Measurements from ENCODE around the gene NFATC1.

NFATC1 gene

DNA sequence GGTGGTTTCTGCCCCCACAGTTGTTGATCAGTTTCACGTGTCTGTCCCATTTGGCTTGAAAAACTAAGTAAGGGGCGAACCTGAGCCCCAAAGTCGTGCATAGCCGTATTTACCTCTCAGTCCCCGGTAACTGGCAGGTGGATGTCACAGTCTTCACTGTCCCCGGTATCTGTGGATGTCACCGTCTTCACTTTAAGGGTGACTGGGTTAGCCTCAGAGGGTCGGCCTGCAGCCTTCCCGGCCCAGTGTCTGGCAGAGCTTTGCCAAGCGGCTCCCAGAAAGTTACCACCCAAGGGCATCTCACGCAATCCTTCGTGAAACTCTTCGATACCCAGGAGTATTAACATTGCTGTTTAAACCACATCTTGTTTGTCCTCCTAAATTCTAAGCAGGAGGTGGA is 158.6 kb downstream of the NFATC1 start:
- Histone ChIP-seq H2BK120ac (ENCODE audit: low read depth, low read length) (no peak overlapping the region), H3K14ac (ENCODE audit: low read length) (no peak overlapping the region), H3K4me2 (ENCODE audit: insufficient read depth, low read length, poor library complexity, severe bottlenecking) (no peak overlapping the region), H3K4me3 (ENCODE audit: low read length in 2 of 2) (no peak overlapping the region), H3K4me1 (ENCODE audit: control insufficient read depth in 2 of 2, insufficient read depth in 1 of 2, low read depth in 1 of 2, low read length in 2 of 2) (no peaks in the 10 kb centered on the region), H2AFZ (ENCODE audit: low read length) (no peak overlapping the region), H4K8ac (ENCODE audit: low read depth, low read length) (no peak overlapping the region), H3K9ac (ENCODE audit: low read depth, low read length, poor library complexity) (no peak overlapping the region), H3K36me3 (replicated peaks in 1 of 2; ENCODE audit: control insufficient read depth in 2 of 2, insufficient read depth in 2 of 2, low read length in 2 of 2) (no peaks in the 10 kb centered on the region), H3K79me1 (ENCODE audit: low read depth, low read length) (no peaks in the 10 kb centered on the region), H3K9me3 (replicated peaks in 1 of 2; ENCODE audit: control insufficient read depth in 2 of 2, insufficient read depth in 1 of 2, low read depth in 1 of 2, low read length in 2 of 2) (no peaks in the 10 kb centered on the region), H4K91ac (ENCODE audit: low read depth, low read length, poor library complexity) (no peak overlapping the region), H2BK15ac (ENCODE audit: low read length) (peak overlapping the region; percentile 21), H3K27me3 (ENCODE audit: control insufficient read depth in 3 of 3, insufficient read depth in 3 of 3, low read depth in 1 of 3, low read length in 3 of 3) (no peaks in the 10 kb centered on the region), H2BK5ac (ENCODE audit: low read length) (peak overlapping the region; percentile 42), H3K4ac (ENCODE audit: low read length) (no peak overlapping the region), H2BK12ac (ENCODE audit: low read length) (no peak overlapping the region), H3K27ac (replicated peaks; ENCODE audit: low read length) (no peak overlapping the region), H3K23ac (ENCODE audit: low read depth, low read length, poor library complexity) (no peak overlapping the region), H3K18ac (ENCODE audit: low read length) (no peak overlapping the region), H2AK5ac (ENCODE audit: low read depth, low read length) (no peak overlapping the region)
- no peak for DNase-seq (ENCODE audit: low spot score)
- no CpG with 5 or more reads among the region's 13 CpGs for WGBS, 2 donors (ENCODE audit: extremely low coverage in 2 of 2, insufficient read length in 2 of 2, insufficient replicate concordance in 1 of 2)

DNA sequence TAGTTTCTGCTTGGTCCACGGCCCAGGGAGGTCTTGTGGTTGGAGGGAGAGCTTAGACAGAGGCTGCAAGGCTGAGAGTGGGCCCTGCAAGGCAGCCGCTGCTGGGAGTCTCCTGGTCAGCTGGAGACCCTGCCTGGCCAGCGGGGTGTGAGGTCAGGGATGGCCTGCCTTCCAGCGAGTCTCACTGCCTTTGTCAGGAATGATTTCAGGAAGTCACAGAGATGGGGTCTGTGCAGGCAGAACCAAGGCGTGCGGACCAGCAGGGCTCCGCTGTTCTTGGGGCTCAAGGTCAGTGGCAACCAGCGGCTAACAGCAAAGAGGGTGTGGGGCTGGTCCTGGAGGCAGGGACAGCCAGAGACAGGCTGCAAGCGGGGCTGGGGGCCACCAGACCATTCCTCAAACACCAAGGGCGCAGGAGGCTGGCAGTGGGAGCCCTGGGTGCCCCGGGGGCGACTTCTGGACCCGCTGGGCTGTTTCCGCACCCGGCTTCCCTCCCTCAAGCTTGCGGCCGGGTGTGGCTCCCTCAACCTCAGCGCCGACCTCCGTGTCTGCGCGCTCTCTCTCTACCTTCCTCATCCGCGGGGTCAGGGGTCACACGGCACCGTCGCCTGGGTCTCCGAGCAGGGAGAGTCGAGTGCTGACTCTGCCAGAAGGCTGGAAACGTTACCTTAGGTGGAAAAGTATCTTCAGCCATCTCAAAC is 159.4 kb downstream of the NFATC1 start:
- no peaks in the 10 kb centered on the region for H3K79me1 ChIP-seq (ENCODE audit: low read depth, low read length)
- H4K8ac ChIP-seq (ENCODE audit: low read depth, low read length), result no peak overlapping the region
- no CpG with 5 or more reads among the region's 30 CpGs for WGBS, 2 donors (ENCODE audit: extremely low coverage in 2 of 2, insufficient read length in 2 of 2, insufficient replicate concordance in 1 of 2)
- H3K27ac ChIP-seq (replicated peaks; ENCODE audit: low read length), result no peak overlapping the region
- DNase-seq (ENCODE audit: low spot score), result no peak
- no peak overlapping the region for H2AFZ ChIP-seq (ENCODE audit: low read length)
- H2BK5ac ChIP-seq (ENCODE audit: low read length), result no peak overlapping the region
- no peaks in the 10 kb centered on the region for H3K4me1 ChIP-seq (ENCODE audit: control insufficient read depth in 2 of 2, insufficient read depth in 1 of 2, low read depth in 1 of 2, low read length in 2 of 2)
- peak overlapping the region; percentile 64 for H3K14ac ChIP-seq (ENCODE audit: low read length)
- H3K9me3 ChIP-seq (replicated peaks in 1 of 2; ENCODE audit: control insufficient read depth in 2 of 2, insufficient read depth in 1 of 2, low read depth in 1 of 2, low read length in 2 of 2), result no peaks in the 10 kb centered on the region
- no peak overlapping the region for H2AK5ac ChIP-seq (ENCODE audit: low read depth, low read length)
- H3K23ac ChIP-seq (ENCODE audit: low read depth, low read length, poor library complexity), result peak overlapping the region; percentile 17
- H3K4me2 ChIP-seq (ENCODE audit: insufficient read depth, low read length, poor library complexity, severe bottlenecking), result no peak overlapping the region
- H3K9ac ChIP-seq (ENCODE audit: low read depth, low read length, poor library complexity), result no peak overlapping the region
- no peak overlapping the region for H2BK12ac ChIP-seq (ENCODE audit: low read length)
- no peaks in the 10 kb centered on the region for H3K36me3 ChIP-seq (replicated peaks in 1 of 2; ENCODE audit: control insufficient read depth in 2 of 2, insufficient read depth in 2 of 2, low read length in 2 of 2)
- no peak overlapping the region for H4K91ac ChIP-seq (ENCODE audit: low read depth, low read length, poor library complexity)
- H3K27me3 ChIP-seq (ENCODE audit: control insufficient read depth in 3 of 3, insufficient read depth in 3 of 3, low read depth in 1 of 3, low read length in 3 of 3), result no peaks in the 10 kb centered on the region
- no peak overlapping the region for H3K4ac ChIP-seq (ENCODE audit: low read length)
- peak overlapping the region; percentile 75 for H2BK15ac ChIP-seq (ENCODE audit: low read length)
- H2BK120ac ChIP-seq (ENCODE audit: low read depth, low read length), result no peak overlapping the region
- no peak overlapping the region for H3K4me3 ChIP-seq (ENCODE audit: low read length in 2 of 2)
- peak overlapping the region; percentile 71 for H3K18ac ChIP-seq (ENCODE audit: low read length)

DNA sequence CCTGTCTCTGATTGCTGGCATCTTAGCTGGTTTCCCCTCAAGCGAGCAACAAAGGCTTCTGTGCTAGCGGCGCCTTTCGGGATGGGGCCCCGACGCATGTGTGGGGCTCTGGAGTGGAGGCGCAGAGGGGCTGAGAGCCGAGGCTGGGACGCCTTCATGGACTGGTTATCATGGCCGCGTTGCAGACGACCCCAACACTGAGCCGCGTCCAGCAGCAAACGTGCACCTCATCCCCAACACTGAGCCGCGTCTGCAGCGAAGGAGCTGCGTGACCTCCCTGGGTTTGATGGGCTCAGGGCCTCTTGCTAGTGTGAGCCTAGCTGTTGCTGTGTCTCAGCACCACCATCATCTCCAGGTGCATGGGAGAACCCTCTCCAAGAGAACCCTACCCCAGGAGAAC is 160.2 kb downstream of the NFATC1 start:
- Histone ChIP-seq H3K4me1 (ENCODE audit: control insufficient read depth in 2 of 2, insufficient read depth in 1 of 2, low read depth in 1 of 2, low read length in 2 of 2) (no peaks in the 10 kb centered on the region), H3K14ac (ENCODE audit: low read length) (no peak overlapping the region), H3K23ac (ENCODE audit: low read depth, low read length, poor library complexity) (no peak overlapping the region), H3K4ac (ENCODE audit: low read length) (no peak overlapping the region), H3K4me2 (ENCODE audit: insufficient read depth, low read length, poor library complexity, severe bottlenecking) (no peak overlapping the region), H2BK12ac (ENCODE audit: low read length) (no peak overlapping the region), H2BK5ac (ENCODE audit: low read length) (no peak overlapping the region), H3K9me3 (replicated peaks in 1 of 2; ENCODE audit: control insufficient read depth in 2 of 2, insufficient read depth in 1 of 2, low read depth in 1 of 2, low read length in 2 of 2) (no peaks in the 10 kb centered on the region), H2AK5ac (ENCODE audit: low read depth, low read length) (peak overlapping the region; percentile 20), H3K79me1 (ENCODE audit: low read depth, low read length) (no peaks in the 10 kb centered on the region), H3K9ac (ENCODE audit: low read depth, low read length, poor library complexity) (no peak overlapping the region), H3K18ac (ENCODE audit: low read length) (peak overlapping the region; percentile 5), H2AFZ (ENCODE audit: low read length) (no peak overlapping the region), H2BK15ac (ENCODE audit: low read length) (no peak overlapping the region), H3K4me3 (ENCODE audit: low read length in 2 of 2) (peak overlapping the region in 1 of 2 donors; percentile 57), H4K8ac (ENCODE audit: low read depth, low read length) (no peak overlapping the region), H4K91ac (ENCODE audit: low read depth, low read length, poor library complexity) (no peak overlapping the region), H2BK120ac (ENCODE audit: low read depth, low read length) (no peak overlapping the region), H3K36me3 (replicated peaks in 1 of 2; ENCODE audit: control insufficient read depth in 2 of 2, insufficient read depth in 2 of 2, low read length in 2 of 2) (no peaks in the 10 kb centered on the region), H3K27me3 (ENCODE audit: control insufficient read depth in 3 of 3, insufficient read depth in 3 of 3, low read depth in 1 of 3, low read length in 3 of 3) (no peaks in the 10 kb centered on the region), H3K27ac (replicated peaks; ENCODE audit: low read length) (no peak overlapping the region)
- DNase-seq (ENCODE audit: low spot score), result no peak
- no CpG with 5 or more reads among the region's 19 CpGs for WGBS, 2 donors (ENCODE audit: extremely low coverage in 2 of 2, insufficient read length in 2 of 2, insufficient replicate concordance in 1 of 2)

GRCh38 chr18:79556829-79557585 is 161.3 kb downstream of the NFATC1 start:
- Histone ChIP-seq H3K27ac (replicated peaks; ENCODE audit: low read length) (no peak overlapping the region), H4K91ac (ENCODE audit: low read depth, low read length, poor library complexity) (no peak overlapping the region)

More at GRCh38 chr18:79556829-79557585, 161.3 kb downstream of the NFATC1 start:
- no peaks in the 10 kb centered on the region for H3K9me3 ChIP-seq (replicated peaks in 1 of 2; ENCODE audit: control insufficient read depth in 2 of 2, insufficient read depth in 1 of 2, low read depth in 1 of 2, low read length in 2 of 2)
- no peaks in the 10 kb centered on the region for H3K36me3 ChIP-seq (replicated peaks in 1 of 2; ENCODE audit: control insufficient read depth in 2 of 2, insufficient read depth in 2 of 2, low read length in 2 of 2)
- no peak overlapping the region for H2AFZ ChIP-seq (ENCODE audit: low read length)
- no peak overlapping the region for H3K4me3 ChIP-seq (ENCODE audit: low read length in 2 of 2)
- peak overlapping the region; percentile 24 for H2BK12ac ChIP-seq (ENCODE audit: low read length)
- H3K4me2 ChIP-seq (ENCODE audit: insufficient read depth, low read length, poor library complexity, severe bottlenecking), result no peak overlapping the region
- H2BK5ac ChIP-seq (ENCODE audit: low read length), result no peak overlapping the region
- no CpG with 5 or more reads among the region's 21 CpGs for WGBS, 2 donors (ENCODE audit: extremely low coverage in 2 of 2, insufficient read length in 2 of 2, insufficient replicate concordance in 1 of 2)
- H3K4ac ChIP-seq (ENCODE audit: low read length), result no peak overlapping the region
- H3K14ac ChIP-seq (ENCODE audit: low read length), result peak overlapping the region; percentile 82
- H4K8ac ChIP-seq (ENCODE audit: low read depth, low read length), result no peak overlapping the region
- no peak overlapping the region for H3K9ac ChIP-seq (ENCODE audit: low read depth, low read length, poor library complexity)
- peak overlapping the region; percentile 85 for H3K18ac ChIP-seq (ENCODE audit: low read length)
- no peaks in the 10 kb centered on the region for H3K27me3 ChIP-seq (ENCODE audit: control insufficient read depth in 3 of 3, insufficient read depth in 3 of 3, low read depth in 1 of 3, low read length in 3 of 3)
- H3K79me1 ChIP-seq (ENCODE audit: low read depth, low read length), result no peaks in the 10 kb centered on the region
- H2BK15ac ChIP-seq (ENCODE audit: low read length), result no peak overlapping the region
- peak overlapping the region; percentile 92 for H2AK5ac ChIP-seq (ENCODE audit: low read depth, low read length)
- H3K23ac ChIP-seq (ENCODE audit: low read depth, low read length, poor library complexity), result no peak overlapping the region
- H2BK120ac ChIP-seq (ENCODE audit: low read depth, low read length), result peak overlapping the region; percentile 83
- no peaks in the 10 kb centered on the region for H3K4me1 ChIP-seq (ENCODE audit: control insufficient read depth in 2 of 2, insufficient read depth in 1 of 2, low read depth in 1 of 2, low read length in 2 of 2)
- no peak for DNase-seq (ENCODE audit: low spot score)

Data from neuronal stem cell (in vitro differentiated cells).